Stomach smooth muscle (tissue), 2 donors: ENCODE results near the gene RBM12.
A peak's percentile ranks its signal among the peaks of the same experiment; 100 is the strongest.

ENCODE experiments used
- H3K27ac ChIP-seq: one replicate; pipeline ENCODE4 v1.7.0; 2013; ENCODE audit warnings: mild to moderate bottlenecking, low read length, inconsistent platforms
- H3K27me3 ChIP-seq, 2 donors: one replicate each; pipeline ENCODE4 v1.7.0; 2013; ENCODE audit warnings: low read length in 2 of 2; ENCODE audit not compliant: insufficient read depth in 2 of 2, control insufficient read depth in 1 of 2
- H3K36me3 ChIP-seq, 2 donors: one replicate each; pipeline ENCODE4 v1.7.0; 2013; ENCODE audit warnings: low read length in 2 of 2; ENCODE audit not compliant: control insufficient read depth in 2 of 2, insufficient read depth in 2 of 2
- H3K4me1 ChIP-seq: one replicate; pipeline ENCODE4 v1.7.0; 2013; ENCODE audit warnings: low read length; ENCODE audit not compliant: control insufficient read depth, insufficient read depth
- H3K4me3 ChIP-seq, 2 donors: one replicate each; pipeline ENCODE4 v1.7.0; 2013; ENCODE audit warnings: low read length in 2 of 2
- H3K9ac ChIP-seq, 2 donors: one replicate each; pipeline ENCODE4 v1.7.0; 2013; ENCODE audit warnings: low read length in 2 of 2, mild to moderate bottlenecking in 1 of 2
- H3K9me3 ChIP-seq, 2 donors: one replicate each; pipeline ENCODE4 v1.7.0; 2013; ENCODE audit warnings: low read length in 2 of 2; ENCODE audit not compliant: control insufficient read depth in 2 of 2
- donor health status: healthy.
- donor health status: Pancreatic carcinoma.

The RBM12 gene

GRCh38 chr20:35606127-35606526 lies 58.6 kb downstream of the RBM12 start:
- no peak overlapping the region for H3K27ac ChIP-seq
- H3K27me3 ChIP-seq: peaks cover 0 to 2% of the 10 kb centered on the region in 2 donors
- no peaks in the 10 kb centered on the region for H3K9me3 ChIP-seq
- no peaks in the 10 kb centered on the region for H3K36me3 ChIP-seq
- H3K4me1 ChIP-seq: peaks cover 10% of the 10 kb centered on the region
- no peak overlapping the region for H3K4me3 ChIP-seq
- H3K9ac ChIP-seq: no peak overlapping the region

- Histone ChIP-seq H3K27ac (no peak overlapping the region), H3K9ac (no peak overlapping the region), H3K4me1 (peaks cover 17% of the 10 kb centered on the region), H3K9me3 (no peaks in the 10 kb centered on the region), H3K4me3 (no peak overlapping the region), H3K27me3 (peaks cover 6 to 14% of the 10 kb centered on the region in 2 donors), H3K36me3 (no peaks in the 10 kb centered on the region)
Observed at GRCh38 chr20:35604449-35604747, 60.3 kb downstream of the RBM12 start.

- Histone ChIP-seq H3K27me3 (peaks cover 6 to 14% of the 10 kb centered on the region in 2 donors), H3K36me3 (no peaks in the 10 kb centered on the region), H3K4me3 (no peak overlapping the region), H3K9ac (no peak overlapping the region), H3K9me3 (no peaks in the 10 kb centered on the region), H3K4me1 (peaks cover 17% of the 10 kb centered on the region), H3K27ac (no peak overlapping the region)
Observed at GRCh38 chr20:35603695-35604448, 60.8 kb downstream of the RBM12 start.

- no peak overlapping the region for H3K4me3 ChIP-seq
- H3K9ac ChIP-seq: no peak overlapping the region
- no peak overlapping the region for H3K27ac ChIP-seq
- H3K36me3 ChIP-seq: no peaks in the 10 kb centered on the region
- H3K27me3 ChIP-seq: peaks cover 6 to 14% of the 10 kb centered on the region in 2 donors
- H3K4me1 ChIP-seq: peaks cover 17% of the 10 kb centered on the region
- no peaks in the 10 kb centered on the region for H3K9me3 ChIP-seq
Observed at GRCh38 chr20:35602851-35603495, 61.7 kb downstream of the RBM12 start.

GRCh38 chr20:35601990-35602389 lies 62.7 kb downstream of the RBM12 start:
- H3K9me3 ChIP-seq: no peaks in the 10 kb centered on the region
- H3K9ac ChIP-seq: peak overlapping the region in 1 of 2 donors; percentile 51
- H3K27me3 ChIP-seq: peaks cover 6 to 14% of the 10 kb centered on the region in 2 donors
- no peak overlapping the region for H3K27ac ChIP-seq
- H3K4me3 ChIP-seq: peak overlapping the region; percentile 69 to 72
- peaks cover 17% of the 10 kb centered on the region for H3K4me1 ChIP-seq
- no peaks in the 10 kb centered on the region for H3K36me3 ChIP-seq

- Histone ChIP-seq H3K9me3 (no peaks in the 10 kb centered on the region), H3K27me3 (peaks cover 6 to 14% of the 10 kb centered on the region in 2 donors), H3K4me3 (peak overlapping the region; percentile 69 to 72), H3K4me1 (peaks cover 17% of the 10 kb centered on the region), H3K9ac (peak overlapping the region; percentile 21 to 51), H3K36me3 (no peaks in the 10 kb centered on the region), H3K27ac (no peak overlapping the region)
Observed at GRCh38 chr20:35600993-35601973, 63.4 kb downstream of the RBM12 start.

- no peaks in the 10 kb centered on the region for H3K9me3 ChIP-seq
- H3K36me3 ChIP-seq: no peaks in the 10 kb centered on the region
- H3K27ac ChIP-seq: no peak overlapping the region
- H3K4me1 ChIP-seq: peaks cover 17% of the 10 kb centered on the region
- peak overlapping the region; percentile 69 to 72 for H3K4me3 ChIP-seq
- no peak overlapping the region for H3K9ac ChIP-seq
- H3K27me3 ChIP-seq: peaks cover 6 to 14% of the 10 kb centered on the region in 2 donors
Observed at GRCh38 chr20:35600176-35600992, 64.3 kb downstream of the RBM12 start.

- H3K27ac ChIP-seq: no peak overlapping the region
- H3K36me3 ChIP-seq: no peaks in the 10 kb centered on the region
- no peak overlapping the region for H3K9ac ChIP-seq
- H3K4me1 ChIP-seq: peaks cover 17% of the 10 kb centered on the region
- peaks cover 6 to 14% of the 10 kb centered on the region in 2 donors for H3K27me3 ChIP-seq
- H3K9me3 ChIP-seq: no peaks in the 10 kb centered on the region
- H3K4me3 ChIP-seq: no peak overlapping the region
Observed at GRCh38 chr20:35599776-35600120, 65.0 kb downstream of the RBM12 start.
